GM12872 (cell line): ENCODE results near the gene GNG7.
A peak's percentile ranks its signal among the peaks of the same experiment; 100 is the strongest.

ENCODE experiments used
- CTCF ChIP-seq: IDR thresholded peaks from 3 replicates; pipeline ENCODE4 v1.5.1; 2011; ENCODE audit warnings: low read depth, mild to moderate bottlenecking, low read length, moderate library complexity; ENCODE audit not compliant: insufficient read depth

The GNG7 gene

DNA sequence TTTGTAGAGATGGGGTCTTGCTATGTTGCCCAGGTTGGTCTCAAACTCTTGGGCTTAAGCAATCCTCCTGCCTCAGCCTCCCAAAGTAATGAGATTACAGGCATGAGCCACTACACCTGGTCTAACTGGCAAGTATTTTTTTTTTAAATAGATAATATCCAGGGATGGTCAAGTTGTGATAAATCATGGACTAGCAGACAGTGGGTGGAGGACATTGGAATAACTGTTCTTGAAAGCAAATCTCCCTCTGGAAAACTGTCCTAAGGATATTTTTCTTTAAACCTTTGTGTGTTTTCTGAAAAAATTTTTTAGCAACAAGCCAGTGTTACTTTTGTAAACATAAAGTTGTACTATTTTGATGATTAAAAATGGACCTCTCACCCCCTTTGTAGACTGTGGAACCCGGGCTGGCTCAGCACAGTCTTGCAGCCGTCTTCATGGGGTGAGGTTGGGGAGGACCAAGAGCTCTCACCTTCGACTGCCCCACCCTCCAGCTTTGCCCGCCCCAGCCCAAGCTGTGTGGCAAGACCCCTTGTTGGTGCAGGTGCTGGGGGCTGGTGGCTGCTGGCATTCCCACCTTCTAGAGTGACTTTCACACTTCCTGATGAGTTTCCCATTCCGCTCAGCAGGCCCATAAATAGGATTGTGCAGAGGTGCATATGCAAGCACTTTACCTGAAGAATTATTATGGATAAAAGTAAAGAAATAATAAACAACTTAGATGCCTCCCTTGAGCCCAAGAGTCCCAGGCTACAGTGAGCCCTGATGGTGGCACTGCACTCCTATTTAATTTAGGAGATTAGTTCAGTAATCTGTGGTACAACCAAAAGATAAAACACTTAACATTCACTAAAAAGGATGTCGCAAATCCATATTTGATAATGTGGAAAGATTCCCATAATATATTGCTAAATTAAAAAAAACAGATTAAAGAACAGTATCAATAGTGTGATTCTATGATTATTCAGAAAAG, 119.2 kb downstream of the GNG7 start:
- no peak for TF ChIP-seq CTCF

DNA sequence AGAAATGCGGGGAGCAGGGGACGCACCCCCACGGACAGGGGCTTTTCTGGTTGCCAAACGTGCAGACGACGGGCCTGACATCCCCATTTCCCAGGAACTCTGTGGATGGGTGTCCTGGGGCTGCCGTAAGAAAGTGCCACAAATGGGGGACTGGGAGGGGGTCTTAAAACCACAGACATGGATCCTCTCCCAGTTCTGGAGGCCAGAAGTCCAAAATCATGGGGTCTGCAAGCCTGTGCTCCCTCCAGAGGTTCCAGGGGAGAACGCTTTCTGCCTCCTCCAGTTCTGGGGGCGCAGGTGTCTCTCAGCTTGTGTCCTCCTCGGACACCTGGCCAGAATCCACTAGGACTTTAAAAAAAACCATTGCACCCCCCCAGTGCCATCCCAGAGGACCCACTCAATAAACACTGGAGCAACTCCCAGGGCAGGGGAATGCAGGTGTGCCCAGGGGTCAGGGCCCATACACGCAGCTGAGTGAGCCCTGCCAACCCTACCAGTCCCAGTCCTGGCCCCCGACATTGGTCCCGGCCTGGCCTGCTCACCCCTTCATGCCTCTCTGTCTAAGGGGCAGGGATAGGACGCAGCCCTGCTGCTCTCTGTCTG, 122.7 kb downstream of the GNG7 start:
- TF ChIP-seq CTCF: no peak

- peak; percentile 66 for TF ChIP-seq CTCF
These were observed 123.4 kb downstream of the GNG7 start for GRCh38 chr19:2578901-2579677.

DNA sequence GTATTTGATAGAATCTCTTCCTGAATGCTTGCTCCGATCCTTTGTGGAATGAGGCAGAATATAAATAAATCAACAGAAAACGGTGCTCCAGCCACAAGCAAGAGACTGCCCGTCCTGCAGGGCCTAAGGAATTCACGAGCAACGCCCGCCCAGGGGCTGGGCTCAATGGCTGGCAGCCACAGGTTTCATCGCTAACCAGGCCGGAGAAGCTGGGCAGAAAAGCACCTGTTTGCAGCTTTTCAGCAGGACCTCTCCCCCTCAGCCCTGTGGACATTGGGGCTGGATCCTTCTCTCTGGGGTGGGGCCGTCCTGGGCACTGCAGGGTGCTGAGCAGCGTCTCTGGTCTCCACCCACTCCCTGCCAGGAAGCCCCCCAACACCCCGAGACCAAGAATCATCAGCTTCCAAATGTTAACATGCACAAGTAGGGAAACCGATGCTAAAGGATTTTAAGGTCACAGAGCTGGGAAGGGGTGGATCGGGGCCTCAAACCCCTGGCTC, 124.1 kb downstream of the GNG7 start:
- no peak for TF ChIP-seq CTCF

GRCh38 chr19:2577722-2578335, 124.7 kb downstream of the GNG7 start:
- TF ChIP-seq CTCF: no peak

- TF ChIP-seq CTCF: no peak
These were observed 126.6 kb downstream of the GNG7 start for GRCh38 chr19:2575734-2576481.
